Fibroblast of skin of right quadriceps (primary cell): ENCODE data around the gene BAG1.
A peak's percentile ranks its signal among the peaks of the same experiment; 100 is the strongest.

Experiments used
- DNase-seq: peaks from one replicate; pipeline ENCODE4 v3.0.0-alpha.2; 2013

BAG1 gene

DNA sequence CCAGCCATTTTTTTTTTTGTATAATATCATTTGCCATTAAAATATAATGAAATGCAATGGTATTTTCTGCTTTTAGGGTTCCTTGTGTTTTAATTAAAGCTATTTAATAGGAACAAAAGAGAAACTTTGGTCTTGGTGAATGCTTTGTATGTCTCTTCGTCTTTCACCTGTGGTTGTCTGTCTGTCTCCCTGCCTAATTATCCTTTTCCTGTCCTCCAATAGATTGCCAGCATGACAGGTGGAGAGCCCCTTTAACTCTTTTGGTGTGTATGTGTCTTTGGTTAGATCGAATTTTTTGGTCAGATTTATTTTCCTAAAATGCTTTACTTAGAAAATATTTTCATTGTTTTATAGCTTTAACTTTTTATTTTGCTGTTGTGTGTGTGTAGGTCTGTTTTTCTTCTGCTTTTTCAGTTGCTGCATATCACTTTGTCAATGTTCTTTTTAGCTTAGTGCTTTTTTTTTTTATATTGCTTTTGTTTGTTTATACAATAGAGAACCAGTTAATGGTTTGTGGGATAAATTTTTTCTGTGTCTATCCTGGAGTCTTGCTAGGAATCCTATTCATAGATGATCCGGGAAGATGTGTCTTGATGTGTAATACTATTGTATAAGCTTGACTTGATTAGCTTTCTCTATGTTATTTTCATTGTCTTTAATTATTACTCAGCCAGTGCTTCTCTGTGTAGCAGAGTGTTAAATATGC, 8.9 kb upstream of the BAG1 start:
- no peak for DNase-seq

DNA sequence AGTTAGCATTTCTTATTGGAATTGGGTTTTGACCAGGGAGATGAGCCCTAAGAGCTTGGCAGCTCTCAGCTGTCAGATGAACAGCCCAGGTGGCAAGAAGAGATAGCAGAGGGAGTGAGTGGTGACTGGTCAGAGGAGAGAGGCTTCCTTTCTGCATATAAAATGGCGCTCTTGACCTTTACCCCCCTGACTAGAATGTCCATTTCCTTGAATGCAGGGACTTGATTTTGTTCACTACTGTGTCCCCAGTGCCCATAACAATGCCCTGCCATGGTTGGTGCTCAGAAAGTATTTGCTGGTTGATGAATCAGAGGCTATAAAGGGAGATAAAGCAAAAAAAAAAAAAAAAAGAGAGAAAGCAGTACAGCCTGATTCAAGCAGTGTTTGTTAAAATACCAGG, 7.6 kb upstream of the BAG1 start:
- DNase-seq: no peak

DNA sequence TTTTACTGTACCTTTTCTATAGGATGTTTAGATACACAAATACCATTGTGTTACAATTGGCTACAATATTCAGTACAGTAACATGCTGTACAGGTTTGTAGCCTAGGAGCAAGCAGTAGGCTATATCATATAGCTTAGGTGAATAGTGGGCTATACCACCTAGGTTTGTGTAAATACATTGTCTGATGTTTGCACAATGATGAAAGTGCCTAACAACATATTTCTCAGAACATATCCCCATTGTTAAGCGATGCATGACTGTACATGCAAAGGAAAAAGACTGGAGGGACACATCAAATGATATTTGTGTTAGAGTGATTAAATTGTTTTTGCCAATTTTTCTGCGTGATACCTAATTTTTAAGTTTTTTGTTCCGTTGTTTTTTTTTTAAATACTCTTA, 5.6 kb upstream of the BAG1 start:
- DNase-seq: no peak

DNA sequence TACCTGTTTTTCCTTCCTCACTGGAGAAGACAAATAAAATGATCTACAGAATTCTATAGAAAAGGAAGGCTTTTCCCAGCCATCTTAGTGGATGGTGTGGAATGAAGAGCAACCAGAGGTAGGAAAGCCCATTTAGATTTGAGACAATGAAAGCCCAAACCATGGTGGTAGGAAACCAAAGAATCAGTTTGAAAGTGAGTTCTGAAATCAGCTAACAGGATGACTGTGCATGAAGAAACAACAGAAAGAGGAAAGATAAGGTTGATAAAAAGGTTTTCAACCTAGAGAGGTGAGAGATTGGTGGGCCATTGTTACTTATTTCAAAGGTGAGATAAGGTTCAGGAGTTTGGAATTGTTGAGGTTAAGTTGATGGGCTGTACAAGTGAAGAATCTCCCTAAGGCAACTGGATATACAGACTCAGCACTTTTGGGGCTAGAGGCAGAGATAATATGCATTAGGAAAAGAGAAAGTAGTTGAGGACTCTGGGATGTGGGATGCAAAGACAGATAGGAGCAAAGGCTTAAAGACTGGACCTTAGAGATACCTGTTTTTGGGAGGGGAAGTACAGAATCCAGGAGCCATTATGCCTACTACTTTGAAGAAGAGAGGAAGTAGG, 2.8 kb upstream of the BAG1 start:
- DNase-seq: no peak

DNA sequence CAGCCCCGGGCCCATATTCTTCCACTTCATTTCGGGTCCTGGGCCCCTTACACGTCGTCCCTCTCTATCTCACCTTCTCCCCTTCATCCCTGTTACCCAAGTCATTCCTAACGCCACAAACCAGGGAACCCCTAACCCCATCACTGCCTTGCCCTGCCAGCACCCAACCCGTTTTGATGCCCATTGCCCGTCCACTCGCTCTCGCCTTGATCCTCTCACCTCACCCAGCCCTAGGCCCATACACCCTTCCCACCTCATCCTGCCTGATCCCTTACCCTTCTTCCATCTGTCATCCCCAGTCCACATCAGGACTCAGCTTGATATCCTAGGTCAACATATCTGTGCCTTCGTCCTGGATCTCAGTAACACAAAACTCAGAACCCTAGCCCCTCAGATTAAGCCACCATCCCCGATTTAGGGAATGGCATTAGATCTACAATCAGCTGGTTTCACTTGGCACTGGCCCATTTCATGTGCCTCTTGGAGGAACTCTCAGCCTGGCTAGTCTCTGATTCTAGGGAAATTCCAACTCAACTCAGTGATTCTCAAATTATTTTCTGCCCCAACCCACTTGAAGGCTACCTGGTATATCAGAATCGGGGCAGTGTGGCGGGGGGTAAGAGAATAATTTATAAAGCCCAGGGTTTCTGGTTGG, 830 bp upstream of the BAG1 start:
- DNase-seq: no peak

DNA sequence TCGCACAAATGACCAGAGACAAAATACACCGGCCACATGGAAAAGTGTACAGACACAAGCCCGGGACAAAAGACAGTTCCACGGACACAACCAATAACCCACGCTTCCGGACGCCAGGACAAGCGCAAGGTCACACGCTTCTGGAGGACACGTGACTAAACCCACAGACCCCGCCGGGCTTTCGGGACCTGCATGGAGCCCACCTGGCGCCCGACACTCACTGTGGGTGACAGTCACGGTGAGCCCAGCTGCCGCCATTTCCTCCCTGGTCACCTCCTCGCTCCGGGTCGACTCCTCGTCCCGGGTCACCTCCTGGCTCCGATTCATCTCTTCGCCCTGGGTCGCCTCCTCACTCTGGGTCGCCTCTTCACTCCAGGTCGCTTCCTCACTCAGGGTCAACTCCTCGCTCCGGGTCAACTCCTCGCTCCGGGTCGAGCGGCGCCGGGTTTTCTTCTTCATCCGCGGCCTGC, 470 bp downstream of the BAG1 start:
- no peak for DNase-seq

DNA sequence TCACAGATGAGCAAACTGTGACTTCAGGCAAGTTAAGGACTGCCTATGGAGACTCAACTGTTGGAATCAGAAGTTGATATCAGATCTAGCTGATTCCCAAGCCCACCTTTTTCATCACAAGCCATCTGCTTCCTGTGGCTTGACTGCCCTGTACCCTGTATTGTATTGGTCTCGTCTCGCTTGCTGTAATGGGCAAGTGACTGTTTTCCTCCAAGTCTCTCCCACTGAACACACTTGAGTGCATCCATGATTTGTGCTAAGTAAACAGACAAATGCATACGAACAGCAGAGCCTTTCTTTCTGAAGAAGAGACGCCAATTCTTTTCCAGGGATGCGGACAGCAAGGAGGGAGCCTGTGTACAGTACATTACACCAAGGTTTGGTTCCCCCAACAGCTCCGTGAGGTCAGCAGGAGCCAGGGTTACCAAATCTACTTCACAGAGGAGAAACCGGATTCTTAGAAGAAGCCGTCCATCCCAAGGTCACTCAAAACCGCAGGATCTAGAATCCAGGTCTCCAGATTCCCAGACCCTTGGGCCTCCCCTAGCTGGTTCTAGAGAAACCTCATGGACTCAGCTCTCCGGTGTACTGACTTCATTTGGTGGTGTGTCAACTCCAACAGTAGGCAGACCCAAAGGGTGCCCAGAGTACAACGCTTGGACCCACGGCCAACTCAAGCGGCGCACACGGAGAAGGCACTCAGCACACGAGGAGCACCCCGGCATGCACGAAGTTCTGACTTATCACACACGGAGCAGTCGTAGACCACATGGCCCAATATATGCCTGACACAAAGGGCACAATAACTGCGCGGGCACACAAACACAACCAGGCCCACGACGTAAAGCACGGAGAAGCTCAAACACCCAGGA, 1.1 kb downstream of the BAG1 start:
- peak; percentile 10 for DNase-seq

DNA sequence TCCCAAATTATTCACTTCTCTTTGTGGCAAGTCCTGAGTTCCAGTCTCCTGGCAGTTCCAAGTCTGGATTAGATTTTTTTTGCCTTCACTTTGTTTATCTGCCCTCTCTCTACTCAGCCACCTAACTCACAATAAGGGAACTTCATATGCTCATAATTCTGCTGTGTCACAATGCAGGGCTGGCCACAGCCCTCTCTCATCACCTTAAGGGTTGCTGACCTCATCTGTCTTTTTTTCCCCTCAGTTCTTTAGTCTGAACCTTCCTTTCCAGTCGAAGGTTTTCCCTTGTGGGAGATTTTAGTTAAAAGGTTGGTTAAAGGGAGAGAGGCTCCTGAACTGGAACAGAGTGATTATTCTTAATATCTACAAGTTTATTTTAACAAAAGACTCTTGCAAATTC, 4.1 kb downstream of the BAG1 start:
- no peak for DNase-seq

DNA sequence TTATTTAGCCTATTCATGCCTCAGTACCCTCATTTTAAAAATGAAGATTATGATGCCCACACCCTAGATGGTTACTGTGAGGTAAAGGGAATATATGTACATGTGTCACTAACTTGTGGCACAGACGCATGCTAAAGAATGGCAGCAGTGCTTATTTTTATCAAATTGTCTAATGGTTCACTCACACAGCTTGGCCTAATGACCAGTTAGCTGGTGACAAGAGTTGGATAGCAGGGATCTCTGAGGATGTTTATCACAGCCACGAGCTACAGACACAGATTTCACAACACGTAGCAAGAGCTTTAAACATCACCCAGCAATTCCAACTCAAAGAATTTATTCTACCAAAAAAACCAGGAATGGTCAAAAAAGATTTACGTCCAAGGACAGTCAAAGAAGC, 7.2 kb downstream of the BAG1 start:
- DNase-seq: no peak

DNA sequence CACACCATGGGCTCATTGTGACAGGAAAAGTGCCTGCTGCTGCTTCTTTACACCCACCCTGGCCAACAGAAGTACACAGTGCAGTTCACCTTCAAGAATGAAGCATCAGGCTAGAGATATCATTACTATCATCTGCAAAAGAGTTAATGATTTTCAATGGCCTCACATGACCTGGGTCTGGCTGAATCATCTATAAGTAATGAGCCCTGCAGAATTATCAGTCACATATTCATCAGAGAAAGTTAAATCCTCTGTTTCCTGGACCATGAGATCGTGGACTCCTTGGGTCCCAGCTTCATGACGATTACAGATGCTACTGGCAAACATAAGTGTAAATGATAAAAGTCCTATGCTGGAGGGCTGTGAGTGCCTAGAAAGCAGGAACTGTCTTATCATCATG, 8.3 kb downstream of the BAG1 start:
- no peak for DNase-seq

DNA sequence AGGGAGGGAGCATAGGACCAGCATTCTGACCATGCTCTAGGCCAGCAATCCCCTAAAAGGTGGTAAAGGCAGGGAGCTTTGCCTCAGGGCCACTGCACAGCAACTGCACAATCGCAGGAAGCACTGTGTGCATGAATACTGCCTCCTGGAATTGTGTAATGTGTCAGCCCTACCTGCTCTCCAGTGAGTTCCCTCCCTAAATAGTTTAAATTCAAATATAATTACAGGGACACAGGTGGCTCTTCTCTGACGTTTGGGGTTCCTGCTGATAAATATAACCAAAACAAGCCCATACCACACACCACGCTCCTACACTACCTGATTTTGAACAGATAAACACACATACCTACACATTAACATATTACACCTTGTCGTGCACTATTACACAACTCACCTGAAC, 9.0 kb downstream of the BAG1 start:
- no peak for DNase-seq

DNA sequence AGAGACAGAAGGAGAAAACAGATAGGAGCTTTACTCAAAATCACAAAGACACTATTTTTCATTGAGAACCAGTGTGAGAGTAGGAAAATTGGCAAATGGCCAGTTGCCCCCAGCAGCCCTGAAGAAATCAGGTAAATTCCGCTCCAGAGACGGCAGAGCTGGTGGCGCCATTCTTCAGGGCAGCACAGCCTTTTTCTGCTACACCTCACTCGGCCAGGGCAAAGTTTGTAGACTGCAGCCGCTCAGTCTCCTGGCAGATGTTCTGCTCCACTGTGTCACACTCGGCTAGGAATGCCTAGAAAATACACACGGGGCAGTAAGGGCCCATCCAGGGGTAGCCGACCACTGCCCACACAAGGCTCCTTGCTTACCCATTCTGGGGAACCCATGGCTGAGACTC, 9.5 kb downstream of the BAG1 start:
- no peak for DNase-seq

DNA sequence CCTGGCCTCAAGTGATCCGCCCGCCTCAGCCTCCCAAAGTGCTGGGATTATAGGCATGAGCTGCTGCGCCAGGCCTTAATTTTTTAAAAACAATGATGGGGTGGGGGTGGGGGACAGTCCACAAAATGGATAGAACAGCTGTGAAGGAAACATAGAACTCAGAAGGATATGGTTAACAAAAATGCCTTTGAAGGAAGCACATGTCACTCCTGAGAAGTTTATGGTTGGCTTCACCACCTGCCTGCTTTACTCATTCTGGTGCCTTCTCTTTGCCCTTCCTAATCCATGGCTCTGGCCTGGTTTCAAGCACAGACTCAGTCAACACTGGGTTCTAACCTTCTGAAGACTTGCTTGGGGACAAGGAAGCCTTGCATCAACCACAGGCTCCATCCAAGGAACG, 10.3 kb downstream of the BAG1 start:
- DNase-seq: no peak

DNA sequence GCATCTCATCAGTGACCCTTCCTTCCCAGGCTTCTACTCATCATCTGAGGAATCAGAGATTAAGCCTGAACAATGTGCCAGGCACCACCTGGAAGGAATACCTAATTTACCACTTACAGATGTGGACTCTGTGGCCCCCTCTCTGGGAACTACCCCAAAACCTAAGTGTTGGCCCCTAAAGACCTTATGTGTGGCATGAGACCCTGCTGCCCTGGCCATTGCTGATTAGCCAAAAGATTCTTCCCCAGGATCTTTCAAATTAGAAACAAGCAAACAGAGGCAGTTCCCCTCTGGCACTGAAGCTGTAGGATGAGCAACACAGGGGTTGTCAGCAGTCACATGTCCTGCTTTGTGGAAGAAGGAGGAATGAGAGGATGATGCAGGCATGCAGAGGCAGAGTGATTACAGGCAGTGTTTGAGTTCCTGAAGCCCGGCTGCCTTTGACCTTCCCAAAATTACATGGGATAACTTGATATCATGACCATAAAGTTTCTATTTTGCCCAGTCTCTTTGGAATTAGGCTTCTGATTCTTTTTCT, 14.0 kb downstream of the BAG1 start:
- no peak for DNase-seq

DNA sequence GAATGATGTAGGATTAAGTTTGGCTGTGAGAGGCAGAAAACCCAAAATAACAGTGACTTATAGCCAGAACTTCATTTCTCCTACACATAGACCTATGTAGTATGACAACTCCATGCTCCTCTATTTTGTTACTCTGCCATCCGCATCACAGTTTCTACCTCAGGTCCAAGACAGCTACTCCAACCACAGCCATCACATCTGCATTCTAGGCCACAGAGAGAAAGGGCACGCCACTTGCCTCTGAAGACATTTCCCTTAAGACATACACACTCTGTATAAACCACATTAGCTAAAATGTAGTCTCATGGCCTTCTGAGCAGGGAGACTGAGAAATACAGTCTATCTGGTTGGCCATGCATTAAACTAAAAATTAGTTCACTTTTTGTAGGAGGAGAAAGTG, 14.5 kb downstream of the BAG1 start:
- no peak for DNase-seq

DNA sequence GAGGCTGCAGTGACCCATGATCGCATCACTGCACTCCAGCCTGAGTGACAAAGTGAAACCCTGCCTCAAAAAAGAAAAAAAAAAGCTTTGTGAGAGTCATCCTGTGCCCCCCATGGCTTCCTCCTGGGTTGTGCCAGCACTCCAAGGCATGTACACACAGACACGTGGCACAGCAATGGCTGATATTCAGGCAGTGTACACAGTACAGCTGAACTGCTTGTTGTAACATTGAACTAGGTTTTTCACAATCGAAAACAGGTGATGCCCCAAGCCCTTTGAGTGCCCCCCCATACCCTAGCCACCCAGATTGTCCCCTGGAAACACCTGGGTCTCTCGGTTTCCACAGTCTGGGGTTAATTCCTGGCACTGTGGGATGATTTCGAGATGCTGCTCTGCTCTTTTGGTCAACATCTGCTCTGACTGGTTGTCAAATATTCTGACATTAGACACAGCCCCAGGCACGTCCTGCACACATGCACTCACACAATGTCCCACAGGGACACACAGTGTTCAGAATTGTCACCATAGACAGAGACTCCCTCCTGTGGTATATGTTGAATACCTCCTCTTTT, 15.3 kb downstream of the BAG1 start:
- no peak for DNase-seq

DNA sequence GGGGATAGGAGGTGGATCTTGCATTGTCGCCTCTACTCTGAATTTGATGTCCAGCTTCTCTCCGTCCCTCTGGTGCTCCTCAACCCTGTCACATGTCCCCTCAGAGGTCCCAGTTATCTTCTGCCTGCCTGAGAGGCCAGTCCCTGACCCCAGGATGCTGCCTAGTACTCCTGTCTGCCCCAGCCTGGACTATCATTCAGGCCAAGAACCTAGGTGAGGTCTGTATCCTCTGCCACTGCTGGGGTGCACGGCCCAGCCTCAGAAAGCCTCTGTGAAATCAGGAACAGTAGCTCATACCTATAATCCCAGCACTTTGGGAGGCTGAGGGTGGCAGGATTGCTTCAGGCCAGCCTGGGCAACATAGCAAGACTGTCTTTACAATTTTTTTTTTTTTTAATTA, 15.9 kb downstream of the BAG1 start:
- DNase-seq: no peak

DNA sequence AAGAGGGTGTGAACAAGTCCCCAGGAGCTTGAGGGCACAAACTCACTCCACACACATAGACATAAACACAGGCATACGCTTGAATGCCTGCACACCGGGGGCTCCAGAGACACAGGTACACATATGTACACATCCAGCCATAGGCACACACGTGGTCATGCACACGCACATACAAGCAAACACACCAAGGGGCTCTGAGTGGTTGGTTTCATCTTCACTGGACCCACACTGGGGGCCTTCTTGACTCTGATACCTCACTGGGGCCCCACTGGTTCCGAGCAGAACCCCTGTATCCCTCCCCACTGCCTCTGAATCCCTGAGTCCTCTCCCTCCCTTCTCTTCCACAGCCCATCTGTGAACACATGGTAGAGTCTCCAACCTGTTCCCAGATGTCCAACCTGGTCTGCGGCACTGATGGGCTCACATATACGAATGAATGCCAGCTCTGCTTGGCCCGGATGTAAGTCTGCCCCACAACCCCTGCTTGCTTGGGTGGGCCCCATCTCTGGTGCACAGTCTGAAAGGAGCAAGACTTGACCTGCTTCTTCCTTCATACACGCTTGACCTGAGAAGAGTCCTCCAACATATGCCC, 18.1 kb downstream of the BAG1 start:
- DNase-seq: no peak

DNA sequence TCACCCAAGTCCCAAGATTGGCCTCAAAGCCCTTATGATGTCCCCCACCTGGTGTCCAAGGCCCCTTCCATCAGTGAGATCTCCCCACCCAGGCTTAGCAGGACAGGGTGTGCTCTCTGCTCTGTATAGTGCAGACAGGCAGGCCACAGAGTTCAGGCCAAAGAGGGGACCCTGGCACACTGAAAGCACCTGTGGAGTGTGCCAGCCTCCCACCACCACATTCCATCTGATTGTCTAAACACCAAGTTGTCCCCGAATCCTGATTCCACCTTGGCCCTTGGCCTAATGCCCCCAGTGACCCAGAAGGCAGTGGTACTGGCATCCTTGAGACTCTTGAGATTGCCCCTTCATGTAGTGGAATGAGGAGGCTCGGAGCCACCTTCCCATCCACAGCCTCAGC, 19.2 kb downstream of the BAG1 start:
- no peak for DNase-seq

DNA sequence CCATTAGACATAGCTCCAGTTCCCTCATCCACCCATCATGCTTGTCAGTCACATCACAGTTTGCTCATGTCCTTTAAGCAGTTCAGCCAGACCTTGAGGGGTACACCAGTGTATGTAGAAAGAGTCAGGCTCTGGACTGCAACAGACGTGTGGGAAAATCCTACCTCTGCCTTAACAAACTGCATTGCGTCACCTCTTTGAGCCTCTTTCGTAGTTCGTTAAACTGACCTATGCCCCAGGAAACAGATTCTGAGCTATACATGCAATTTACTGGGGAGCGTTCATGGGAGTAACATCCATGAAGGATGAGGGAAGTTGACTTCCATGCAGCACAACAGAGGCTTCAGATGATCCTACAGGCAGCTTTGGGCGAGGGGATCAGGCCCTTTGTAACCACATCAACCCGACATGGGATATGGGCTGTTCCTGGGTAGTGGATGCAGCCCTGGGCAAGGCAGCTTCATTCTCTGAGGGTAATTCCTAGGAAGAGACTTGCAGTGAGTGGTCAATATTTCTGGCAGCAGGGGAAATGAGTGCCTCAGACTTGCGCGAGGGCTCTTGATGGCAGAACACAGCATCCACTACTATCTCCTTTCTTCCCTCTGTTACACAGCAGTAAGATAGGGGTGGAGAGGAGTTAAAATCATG, 20.2 kb downstream of the BAG1 start:
- no peak for DNase-seq

DNA sequence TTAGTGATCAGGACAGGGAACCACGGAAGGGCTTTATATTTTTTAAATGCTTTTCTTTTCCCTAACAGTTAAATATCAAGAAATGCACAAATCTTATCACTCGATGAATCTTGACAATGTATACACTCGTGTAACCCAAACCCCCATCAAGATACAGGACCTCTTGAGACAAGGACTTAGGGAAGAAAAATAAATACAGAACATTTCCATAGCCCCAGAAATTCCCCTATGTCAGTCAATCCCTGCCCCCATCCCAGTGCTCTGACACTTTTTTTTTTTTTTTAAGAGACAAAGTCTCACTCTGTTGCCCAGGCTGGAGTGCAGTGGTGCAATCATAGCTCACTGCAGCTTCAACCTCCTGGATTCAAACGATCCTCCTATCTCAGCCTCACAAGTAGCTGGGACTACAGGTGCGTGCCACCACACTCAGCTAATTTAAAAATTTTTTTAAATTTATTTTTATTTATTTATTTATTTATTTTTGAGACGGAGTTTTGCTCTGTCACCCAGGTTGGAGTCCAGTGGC, 21.8 kb downstream of the BAG1 start:
- DNase-seq: no peak

DNA sequence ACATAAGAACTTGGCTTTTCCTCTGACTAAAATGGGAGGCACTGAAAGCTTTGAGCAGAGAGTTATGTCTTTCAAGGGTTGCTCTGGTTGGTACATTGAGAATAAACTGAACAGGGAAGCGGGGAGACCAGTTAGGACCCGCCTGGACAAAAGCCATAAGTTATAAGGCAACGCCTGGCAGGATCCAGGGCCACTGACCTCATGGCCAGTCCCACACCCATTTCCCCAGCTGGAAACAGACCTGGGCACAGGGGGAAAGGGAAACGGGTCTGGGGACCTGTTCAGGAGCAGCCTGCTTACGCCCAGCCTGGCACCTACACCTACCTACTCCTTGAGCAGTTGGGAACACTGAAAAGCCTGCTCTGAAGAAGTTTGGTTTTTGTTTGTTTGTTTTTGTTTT, 23.2 kb downstream of the BAG1 start:
- DNase-seq: no peak
